B cell (primary cell): Measurements from ENCODE around the gene ARHGEF3. TPM values are rescaled to one million over a fixed set of nuclear protein-coding genes. Genes with fewer than 3 reads are reported as not detected.

Experiments used
- ATAC-seq: fragments of 200-7000 bp; cut with Tn5 transposase; one replicate; pipeline ENCODE4 v1.10.0; 2021; ENCODE audit warnings: low read depth, mild to moderate bottlenecking, moderate number of reproducible peaks, moderate library complexity
- CTCF ChIA-PET: fragments of 350-600 bp; sonication (Branson Sonifier 250); formaldehyde crosslinking; loops from one replicate; lab custom pipeline; 2021; ENCODE audit warnings: antibody characterized with exemption, inconsistent platforms; lab: Charles Lee
- POLR2A ChIA-PET: fragments of 350-600 bp; sonication (Branson Sonifier 250); formaldehyde crosslinking; loops from one replicate; lab custom pipeline; 2021; ENCODE audit warnings: antibody characterized with exemption; lab: Charles Lee
- DNase-seq: peaks from one replicate; pipeline ENCODE4 v3.0.0; 2013
- H2AFZ ChIP-seq: 2 replicates; pipeline ENCODE4 v1.6.1; 2012; ENCODE audit warnings: mild to moderate bottlenecking, low read depth, low read length; ENCODE audit not compliant: insufficient read depth, poor library complexity, severe bottlenecking
- H3K27ac ChIP-seq, 2 donors: 1 replicate in 1 of 2; 2 replicates in 1 of 2; pipeline ENCODE4 v1.5.1; 2012 to 2013; ENCODE audit warnings: low read length in 2 of 2, mild to moderate bottlenecking in 2 of 2, moderate library complexity in 1 of 2
- H3K27me3 ChIP-seq, 4 experiments: fragments of 200-600 bp in 1 of 4; sonication (generic) in 1 of 4; replicated peaks in 1 of 4; 1 replicate in 2 of 4; 2 replicates in 2 of 4; pipeline versions ENCODE4 v1.6.1 to v1.7.0; 2013 to 2016; ENCODE audit warnings: low read length in 3 of 4, mild to moderate bottlenecking in 2 of 4, mixed read lengths in 1 of 4, moderate library complexity in 1 of 4; ENCODE audit not compliant: insufficient read depth in 4 of 4, control insufficient read depth in 3 of 4; ENCODE audit errors: control extremely low read depth in 1 of 4
- H3K36me3 ChIP-seq, 2 experiments: replicated peaks in 1 of 2; 1 replicate in 1 of 2; 2 replicates in 1 of 2; pipeline versions ENCODE4 v1.6.1 to v1.7.1; 2013; ENCODE audit warnings: low read length in 1 of 2; ENCODE audit not compliant: insufficient read depth in 2 of 2, control insufficient read depth in 1 of 2; ENCODE audit errors: control extremely low read depth in 1 of 2, extremely low read depth in 1 of 2
- H3K4me1 ChIP-seq, 2 donors: fragments of 200-600 bp in 1 of 2; sonication (generic) in 1 of 2; 1 replicate in 1 of 2; 2 replicates in 1 of 2; pipeline versions ENCODE4 v1.5.1 to v1.6.1; 2013 to 2017; ENCODE audit warnings: low read length in 2 of 2; ENCODE audit not compliant: control insufficient read depth in 2 of 2, insufficient read depth in 2 of 2
- H3K4me2 ChIP-seq: replicated peaks from 2 replicates; pipeline ENCODE3; 2012; ENCODE audit warnings: mild to moderate bottlenecking, low read depth, low read length; ENCODE audit not compliant: poor library complexity, severe bottlenecking
- H3K4me3 ChIP-seq, 5 experiments: fragments of 200-600 bp in 1 of 5; sonication (generic) in 1 of 5; 1 replicate in 3 of 5; 2 replicates in 2 of 5; pipeline versions ENCODE4 v1.5.1 to v1.7.0; 2011 to 2016; ENCODE audit warnings: low read length in 4 of 5, mild to moderate bottlenecking in 4 of 5, low read depth in 2 of 5, control low read depth in 1 of 5, moderate library complexity in 1 of 5; ENCODE audit not compliant: insufficient read depth in 1 of 5; ENCODE audit errors: control extremely low read depth in 1 of 5, extremely low read depth in 1 of 5
- H3K79me2 ChIP-seq: fragments of 200-600 bp; sonication (generic); one replicate; pipeline ENCODE4 v1.6.0; 2016; ENCODE audit warnings: low read length; ENCODE audit not compliant: control insufficient read depth, insufficient read depth
- H3K9ac ChIP-seq: fragments of 200-600 bp; sonication (generic); 2 replicates; pipeline ENCODE4 v1.6.1; 2017; ENCODE audit warnings: mild to moderate bottlenecking, low read length, moderate library complexity
- H3K9me3 ChIP-seq, 3 donors: one replicate each; pipeline versions ENCODE4 v1.6.1 to v1.7.1; 2013; ENCODE audit warnings: low read length in 2 of 3; ENCODE audit not compliant: control insufficient read depth in 2 of 3, insufficient read depth in 1 of 3; ENCODE audit errors: control extremely low read depth in 1 of 3
- H4K20me1 ChIP-seq: 2 replicates; pipeline ENCODE4 v1.6.0; 2012; ENCODE audit warnings: mild to moderate bottlenecking, low read length; ENCODE audit not compliant: insufficient read depth, control insufficient read depth, poor library complexity, severe bottlenecking
- H3K27ac Mint-ChIP-seq: one replicate; pipeline ENCODE4 v1.8.0; 2021; ENCODE audit warnings: mixed read lengths
- H3K27me3 Mint-ChIP-seq: one replicate; pipeline ENCODE4 v1.8.0; 2021; ENCODE audit warnings: mixed read lengths
- H3K4me1 Mint-ChIP-seq: one replicate; pipeline ENCODE4 v1.8.0; 2021; ENCODE audit warnings: mixed read lengths
- H3K4me3 Mint-ChIP-seq: one replicate; pipeline ENCODE4 v1.8.0; 2021; ENCODE audit warnings: mixed read lengths
- H3K9me3 Mint-ChIP-seq: one replicate; pipeline ENCODE4 v1.8.0; 2022; ENCODE audit warnings: mixed read lengths; ENCODE audit not compliant: insufficient read depth
- EZH2 ChIP-seq: IDR thresholded peaks from 2 replicates; pipeline ENCODE4 v1.6.1; 2012; ENCODE audit warnings: borderline replicate concordance, low read depth, mild to moderate bottlenecking, moderate library complexity, low read length; ENCODE audit not compliant: insufficient read depth, poor library complexity, severe bottlenecking
- WGBS: methylation state at CpG from one replicate; pipeline ENCODE4 v1.1.5; 2013; ENCODE audit warnings: missing lambda C conversion rate; ENCODE audit not compliant: insufficient coverage; 5-methylcytosine and 5-hydroxymethylcytosine counted together
- intact Hi-C: fragments of 100-400 bp; cut with micrococcal nuclease; formaldehyde crosslinking; loops from one replicate; pipeline ENCODE4 v1.10.0; 2022
- polyA plus RNA-seq: library from polyadenylated mRNA; depleted of rRNA; stranded (reverse); fragments of >200 nt; gene quantifications from 2 replicates; pipeline ENCODE4 v1.2.3, GENCODE V29; 2012
- total RNA-seq, 2 donors: library from RNA; stranded (reverse); fragments of 120-200 nt in 1 of 2; gene quantifications; 1 replicate in 1 of 2; 2 replicates in 1 of 2; pipeline versions ENCODE4 v1.2.3 to v1.2.4, GENCODE V29; 2013 to 2022
- TF ChIP-seq, protein P1 (sequence below): fragments of 200-600 bp; IDR thresholded peaks from one replicate; pipeline ENCODE4 v1.8.0; 2022; ENCODE audit warnings: antibody characterized with exemption, mild to moderate bottlenecking

ARHGEF3 gene
- total and polyA plus RNA-seq, 2 donors (not counting 1 experiment from before 2014, with no cell fraction given), result 30.8 to 33.5 TPM

DNA sequence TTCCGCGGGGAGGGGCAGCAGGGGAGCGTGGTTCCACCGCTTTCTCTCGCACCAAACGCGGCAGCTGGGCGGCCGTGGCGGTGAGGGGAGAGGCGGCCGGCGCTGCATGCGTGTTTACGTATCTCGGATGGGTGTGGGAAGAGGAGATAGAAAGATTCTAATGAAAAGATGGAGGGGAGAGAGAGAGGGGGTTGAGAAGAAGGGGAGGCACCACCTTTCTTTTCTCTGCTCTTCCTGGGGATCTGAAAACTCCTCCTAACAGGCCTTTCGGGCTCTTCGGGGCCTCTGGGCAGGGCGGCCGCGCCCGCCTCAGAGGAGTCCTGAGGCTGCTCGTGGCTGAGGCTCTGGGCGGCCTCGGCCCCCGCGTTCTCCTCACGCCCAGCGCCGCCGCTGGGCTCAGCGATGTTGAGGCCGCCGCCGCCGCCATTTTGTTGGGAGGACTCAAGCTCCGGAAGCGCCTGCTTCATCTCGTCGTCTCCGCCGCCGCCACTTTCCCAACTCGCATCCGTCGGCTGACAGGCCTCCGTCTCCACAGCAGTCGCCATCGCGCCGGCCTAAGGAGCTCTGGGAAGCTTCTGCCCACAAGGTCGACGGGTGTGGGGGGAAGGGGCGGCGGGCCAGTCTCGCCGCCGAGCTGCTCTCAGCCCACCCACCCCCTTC lies 119.2 kb downstream of the ARHGEF3 start:
- no peak for TF ChIP-seq EZH2
- H3K4me2 ChIP-seq, result peak overlapping the region; percentile 83
- under 1% methylated on average over 57 of the region's 58 CpGs for WGBS
- H3K79me2 ChIP-seq, result peaks cover 58% of the 10 kb centered on the region
- ATAC-seq, result peak; percentile 69
- peaks cover 2% of the 10 kb centered on the region for H3K9me3 Mint-ChIP-seq
- H3K4me3 Mint-ChIP-seq, result peak overlapping the region; percentile 99
- H3K9ac ChIP-seq, result peak overlapping the region; percentile 88
- H3K4me3 ChIP-seq, result peak overlapping the region; percentile 74 to 99 (median 85)
- CTCF ChIA-PET, result interaction anchor here (0.8 to 5.3 kb wide), 7 partner anchors 12 to 305 kb away, joined by 3 to 34 read pairs (median 4); partner anchors contain the start of gene ARHGEF3
- no peaks in the 10 kb centered on the region for H3K27me3 Mint-ChIP-seq
- no peaks in the 10 kb centered on the region for H4K20me1 ChIP-seq
- H2AFZ ChIP-seq, result peak overlapping the region; percentile 98
- H3K4me1 ChIP-seq, result peaks cover 16 to 24% of the 10 kb centered on the region in 2 donors
- POLR2A ChIA-PET, result interaction anchor here (0.6 to 1.8 kb wide), 12 partner anchors 9 to 552 kb away, joined by 3 to 24 read pairs (median 4); partner anchors contain the start of genes ARHGEF3 and CCDC66
- H3K36me3 ChIP-seq, result peaks cover 0 to 6% of the 10 kb centered on the region in 2 experiments
- H3K27ac ChIP-seq, result peak overlapping the region; percentile 98 to 99
- peaks cover 42% of the 10 kb centered on the region for H3K4me1 Mint-ChIP-seq
- no peaks in the 10 kb centered on the region for H3K27me3 ChIP-seq
- peak; percentile 91 for DNase-seq
- H3K27ac Mint-ChIP-seq, result peak overlapping the region; percentile 99
- H3K9me3 ChIP-seq, result peaks cover 3 to 7% (median 4%) of the 10 kb centered on the region in 3 donors
- intact Hi-C loops, result loop anchor here (1.0 to 10.0 kb wide), 8 partner anchors 72 to 1010 kb away; partner anchors contain the start of genes APPL1, ARF4, CCDC66 and DENND6A

DNA sequence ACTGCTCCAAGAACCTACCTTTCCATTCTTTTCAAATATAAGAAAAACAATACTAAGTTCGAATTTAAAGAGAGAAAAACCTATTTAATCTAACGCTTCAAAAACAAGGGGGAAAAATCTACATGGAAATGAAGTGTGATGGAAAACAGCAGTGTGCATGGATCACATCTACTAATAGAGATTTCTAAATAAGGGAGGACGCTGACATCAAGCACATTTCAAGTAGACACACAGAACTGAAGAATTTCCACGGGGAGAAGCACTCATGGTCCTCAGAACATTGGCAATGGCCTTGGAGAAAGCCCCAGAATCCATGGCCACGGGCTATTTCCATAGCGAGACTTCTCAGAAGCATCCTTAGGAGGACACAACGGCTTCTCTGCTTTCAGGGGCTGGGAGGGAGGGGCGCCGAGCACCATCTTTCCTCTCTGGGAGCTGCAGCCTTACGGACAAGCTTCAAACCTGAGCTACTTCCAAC lies 119.7 kb downstream of the ARHGEF3 start:
- Histone ChIP-seq H3K9ac (peak overlapping the region; percentile 88), H3K27ac (peak overlapping the region; percentile 98 to 99), H4K20me1 (no peaks in the 10 kb centered on the region), H3K4me2 (peak overlapping the region; percentile 83), H3K36me3 (peaks cover 0 to 6% of the 10 kb centered on the region in 2 experiments), H3K4me3 (peak overlapping the region; percentile 74 to 99 (median 85)), H2AFZ (peak overlapping the region; percentile 98), H3K4me1 (peaks cover 16 to 27% of the 10 kb centered on the region in 2 donors), H3K79me2 (peaks cover 64% of the 10 kb centered on the region), H3K27me3 (no peaks in the 10 kb centered on the region), H3K9me3 (peaks cover 3 to 7% (median 4%) of the 10 kb centered on the region in 3 donors)
- 1% methylated on average over 7 of the region's 10 CpGs for WGBS
- H3K27ac Mint-ChIP-seq, result peak overlapping the region; percentile 99
- no peak for ATAC-seq
- H3K27me3 Mint-ChIP-seq, result no peaks in the 10 kb centered on the region
- POLR2A ChIA-PET, result interaction anchor here (0.6 to 1.8 kb wide), 10 partner anchors 8 to 552 kb away, joined by 3 to 24 read pairs (median 5); partner anchors contain the start of genes ARHGEF3 and CCDC66
- TF ChIP-seq, protein P1, sequence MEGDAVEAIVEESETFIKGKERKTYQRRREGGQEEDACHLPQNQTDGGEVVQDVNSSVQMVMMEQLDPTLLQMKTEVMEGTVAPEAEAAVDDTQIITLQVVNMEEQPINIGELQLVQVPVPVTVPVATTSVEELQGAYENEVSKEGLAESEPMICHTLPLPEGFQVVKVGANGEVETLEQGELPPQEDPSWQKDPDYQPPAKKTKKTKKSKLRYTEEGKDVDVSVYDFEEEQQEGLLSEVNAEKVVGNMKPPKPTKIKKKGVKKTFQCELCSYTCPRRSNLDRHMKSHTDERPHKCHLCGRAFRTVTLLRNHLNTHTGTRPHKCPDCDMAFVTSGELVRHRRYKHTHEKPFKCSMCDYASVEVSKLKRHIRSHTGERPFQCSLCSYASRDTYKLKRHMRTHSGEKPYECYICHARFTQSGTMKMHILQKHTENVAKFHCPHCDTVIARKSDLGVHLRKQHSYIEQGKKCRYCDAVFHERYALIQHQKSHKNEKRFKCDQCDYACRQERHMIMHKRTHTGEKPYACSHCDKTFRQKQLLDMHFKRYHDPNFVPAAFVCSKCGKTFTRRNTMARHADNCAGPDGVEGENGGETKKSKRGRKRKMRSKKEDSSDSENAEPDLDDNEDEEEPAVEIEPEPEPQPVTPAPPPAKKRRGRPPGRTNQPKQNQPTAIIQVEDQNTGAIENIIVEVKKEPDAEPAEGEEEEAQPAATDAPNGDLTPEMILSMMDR, result no peak
- no peak for TF ChIP-seq EZH2
- DNase-seq, result no peak
- intact Hi-C loops, result loop anchor here (1.0 to 10.0 kb wide), 8 partner anchors 73 to 1010 kb away; partner anchors contain the start of genes APPL1, ARF4, CCDC66 and DENND6A
- H3K9me3 Mint-ChIP-seq, result peaks cover 2% of the 10 kb centered on the region
- H3K4me1 Mint-ChIP-seq, result peaks cover 47% of the 10 kb centered on the region
- peak overlapping the region; percentile 99 for H3K4me3 Mint-ChIP-seq
- CTCF ChIA-PET, result interaction anchor here (0.8 to 5.3 kb wide), 7 partner anchors 13 to 306 kb away, joined by 3 to 34 read pairs (median 4); partner anchors contain the start of gene ARHGEF3
